Gastroesophageal sphincter (tissue), 3 donors: ENCODE data around the gene GNB1.

Experiments
- CTCF ChIP-seq, 4 experiments: fragments of 200-600 bp in 2 of 4; fragments of 450-650 bp in 2 of 4; sonication (generic) in 1 of 4; IDR thresholded peaks; one replicate each; pipeline ENCODE4 v1.5.1; 2017 to 2019; ENCODE audit warnings: antibody characterized with exemption in 4 of 4, mild to moderate bottlenecking in 2 of 4, moderate library complexity in 2 of 4
- EP300 ChIP-seq: sonication (generic); formaldehyde crosslinking; IDR thresholded peaks from one replicate; pipeline ENCODE4 v1.6.1; 2017; ENCODE audit warnings: antibody characterized with exemption, mild to moderate bottlenecking
- POLR2A ChIP-seq, 2 donors: fragments of 450-650 bp; IDR thresholded peaks; one replicate each; pipeline ENCODE4 v1.6.1; 2017; ENCODE audit warnings: antibody characterized with exemption in 2 of 2, mild to moderate bottlenecking in 2 of 2, moderate library complexity in 1 of 2
- POLR2AphosphoS5 ChIP-seq: sonication (generic); formaldehyde crosslinking; IDR thresholded peaks from one replicate; pipeline ENCODE4 v1.6.1; 2017; ENCODE audit warnings: antibody characterized with exemption

GRCh38 chr1:1900883-1901640, 10.2 kb upstream of the GNB1 start:
- TF ChIP-seq CTCF (IDR thresholded peaks at IDR 0.05), result no peak
- no peak for TF ChIP-seq POLR2A (IDR thresholded peaks at IDR 0.05)
- TF ChIP-seq POLR2AphosphoS5, result no peak
- TF ChIP-seq EP300, result no peak
